NCI-H2171 treated with DMSO at 0.1 percent for 48 hours (cell line): Measurements from ENCODE around the gene KRTAP9-4.
"Not testable (repeated sequence)": the region's sequence is repeated elsewhere in the genome, so short reads cannot be mapped to it uniquely, and the experiment has no call there.

Experiments used
- DNase-seq: peaks from one replicate; lab custom pipeline; 2025; lab: John Stamatoyannopoulos, UW

KRTAP9-4 gene

GRCh38 chr17:41265078-41265477 is 15.6 kb downstream of the KRTAP9-4 start, which contains the start of gene KRTAP9-6:
Gene KRTAP9-6, plus strand, starts transcription at chr17:41265378. Its CDS starts 0 bp downstream, at chr17:41265378.
- DNase-seq: no peak

- DNase-seq: no peak
Measured at GRCh38 chr17:41267711-41268110, 18.2 kb downstream of the KRTAP9-4 start.

GRCh38 chr17:41271323-41271722 is 21.8 kb downstream of the KRTAP9-4 start:
- DNase-seq: not testable (repeated sequence)

- no peak for DNase-seq
Measured at GRCh38 chr17:41271858-41272257, 22.4 kb downstream of the KRTAP9-4 start.

- not testable (repeated sequence) for DNase-seq
Measured at GRCh38 chr17:41275648-41276190, 26.2 kb downstream of the KRTAP9-4 start, which contains the start of gene KRTAP9-7. Gene KRTAP9-7, plus strand, starts transcription at chr17:41275698. Its CDS starts 0 bp downstream, at chr17:41275698.

- DNase-seq: no peak
Measured at GRCh38 chr17:41278176-41278955, 28.9 kb downstream of the KRTAP9-4 start.

GRCh38 chr17:41284043-41284442 is 34.6 kb downstream of the KRTAP9-4 start:
- no peak for DNase-seq

GRCh38 chr17:41284546-41284945 is 35.1 kb downstream of the KRTAP9-4 start:
- DNase-seq: no peak

GRCh38 chr17:41287050-41287449 is 37.6 kb downstream of the KRTAP9-4 start:
- DNase-seq: no peak

GRCh38 chr17:41294016-41294415 is 44.5 kb downstream of the KRTAP9-4 start:
- no peak for DNase-seq

- DNase-seq: no peak
Measured at GRCh38 chr17:41296846-41297245, 47.4 kb downstream of the KRTAP9-4 start.

GRCh38 chr17:41298458-41299135 is 49.1 kb downstream of the KRTAP9-4 start:
- DNase-seq: no peak
